D341Med (cell line): Measurements from ENCODE around the gene VWF.
A peak's percentile ranks its signal among the peaks of the same experiment; 100 is the strongest.

Experiments used
- DNase-seq: peaks from one replicate; pipeline ENCODE4 v3.0.0; 2012; ENCODE audit warnings: low spot score

VWF gene

GRCh38 chr12:5947006-5947405, 177.5 kb downstream of the VWF start:
- DNase-seq = no peak

- DNase-seq = no peak
Measured at GRCh38 chr12:5946388-5946787, 178.1 kb downstream of the VWF start.

- peak; percentile 90 for DNase-seq
Measured at GRCh38 chr12:5945071-5946008, 179.1 kb downstream of the VWF start, which contains the start of gene ANO2. Gene ANO2, minus strand, starts transcription at chr12:5945259. Its CDS starts 42 bp downstream, at chr12:5945217.

GRCh38 chr12:5944688-5945070, 179.8 kb downstream of the VWF start:
- DNase-seq = no peak

- no peak for DNase-seq
Measured at GRCh38 chr12:5944053-5944452, 180.4 kb downstream of the VWF start.

- no peak for DNase-seq
Measured at GRCh38 chr12:5941907-5942306, 182.6 kb downstream of the VWF start.

GRCh38 chr12:5927732-5928516, 196.5 kb downstream of the VWF start:
- no peak for DNase-seq

GRCh38 chr12:5925646-5926045, 198.8 kb downstream of the VWF start:
- DNase-seq = no peak

GRCh38 chr12:5924342-5924741, 200.1 kb downstream of the VWF start:
- DNase-seq = no peak

GRCh38 chr12:5923751-5924150, 200.7 kb downstream of the VWF start:
- no peak for DNase-seq

- peak; percentile 80 for DNase-seq
Measured at GRCh38 chr12:5923043-5923605, 201.3 kb downstream of the VWF start.

- no peak for DNase-seq
Measured at GRCh38 chr12:5921966-5922899, 202.2 kb downstream of the VWF start.

- DNase-seq = no peak
Measured at GRCh38 chr12:5921027-5921909, 203.2 kb downstream of the VWF start.

GRCh38 chr12:5916785-5917290, 207.6 kb downstream of the VWF start:
- DNase-seq = no peak

- no peak for DNase-seq
Measured at GRCh38 chr12:5915511-5915910, 209.0 kb downstream of the VWF start.

- DNase-seq = no peak
Measured at GRCh38 chr12:5914387-5915149, 209.9 kb downstream of the VWF start.

- no peak for DNase-seq
Measured at GRCh38 chr12:5913387-5913786, 211.1 kb downstream of the VWF start.

- DNase-seq = no peak
Measured at GRCh38 chr12:5912437-5913334, 211.8 kb downstream of the VWF start.
